ENCODE measurements around the gene ZNRF3.

DNA sequence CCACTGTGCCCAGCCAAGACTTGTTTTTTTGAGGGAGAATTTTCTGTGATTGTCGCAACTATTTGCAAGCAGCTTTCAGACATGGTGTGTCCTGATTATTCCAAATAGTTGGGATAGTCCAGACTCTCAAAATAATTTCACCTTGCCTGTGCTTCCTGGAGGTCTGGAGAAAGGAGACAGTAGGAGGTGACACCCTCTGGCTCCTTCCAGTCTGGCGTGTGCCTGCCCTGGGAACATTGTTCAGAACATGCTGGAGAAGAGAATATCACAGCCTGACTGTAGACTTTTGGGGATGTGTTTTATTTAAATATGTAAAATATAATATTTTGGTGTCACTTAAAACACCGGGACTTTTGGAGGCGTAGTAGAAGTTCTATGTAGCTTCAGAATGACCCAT, 14.9 kb downstream of the ZNRF3 start:
- TF ChIP-seq POLR2A (IDR thresholded peaks at IDR 0.05) = no peak
- TF ChIP-seq, protein P1, sequence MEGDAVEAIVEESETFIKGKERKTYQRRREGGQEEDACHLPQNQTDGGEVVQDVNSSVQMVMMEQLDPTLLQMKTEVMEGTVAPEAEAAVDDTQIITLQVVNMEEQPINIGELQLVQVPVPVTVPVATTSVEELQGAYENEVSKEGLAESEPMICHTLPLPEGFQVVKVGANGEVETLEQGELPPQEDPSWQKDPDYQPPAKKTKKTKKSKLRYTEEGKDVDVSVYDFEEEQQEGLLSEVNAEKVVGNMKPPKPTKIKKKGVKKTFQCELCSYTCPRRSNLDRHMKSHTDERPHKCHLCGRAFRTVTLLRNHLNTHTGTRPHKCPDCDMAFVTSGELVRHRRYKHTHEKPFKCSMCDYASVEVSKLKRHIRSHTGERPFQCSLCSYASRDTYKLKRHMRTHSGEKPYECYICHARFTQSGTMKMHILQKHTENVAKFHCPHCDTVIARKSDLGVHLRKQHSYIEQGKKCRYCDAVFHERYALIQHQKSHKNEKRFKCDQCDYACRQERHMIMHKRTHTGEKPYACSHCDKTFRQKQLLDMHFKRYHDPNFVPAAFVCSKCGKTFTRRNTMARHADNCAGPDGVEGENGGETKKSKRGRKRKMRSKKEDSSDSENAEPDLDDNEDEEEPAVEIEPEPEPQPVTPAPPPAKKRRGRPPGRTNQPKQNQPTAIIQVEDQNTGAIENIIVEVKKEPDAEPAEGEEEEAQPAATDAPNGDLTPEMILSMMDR (IDR thresholded peaks at IDR 0.05) = no peak

Measured in uterus (tissue), 2 donors.